Activated CD4-positive, alpha-beta T cell treated with anti-CD3 and anti-CD28 coated beads for 1 hour (primary cell): ENCODE results near the gene TAS1R3.

ENCODE experiments used
- DNase-seq: peaks from one replicate; pipeline ENCODE4 v3.0.0-alpha.2; 2020

The TAS1R3 gene

DNA sequence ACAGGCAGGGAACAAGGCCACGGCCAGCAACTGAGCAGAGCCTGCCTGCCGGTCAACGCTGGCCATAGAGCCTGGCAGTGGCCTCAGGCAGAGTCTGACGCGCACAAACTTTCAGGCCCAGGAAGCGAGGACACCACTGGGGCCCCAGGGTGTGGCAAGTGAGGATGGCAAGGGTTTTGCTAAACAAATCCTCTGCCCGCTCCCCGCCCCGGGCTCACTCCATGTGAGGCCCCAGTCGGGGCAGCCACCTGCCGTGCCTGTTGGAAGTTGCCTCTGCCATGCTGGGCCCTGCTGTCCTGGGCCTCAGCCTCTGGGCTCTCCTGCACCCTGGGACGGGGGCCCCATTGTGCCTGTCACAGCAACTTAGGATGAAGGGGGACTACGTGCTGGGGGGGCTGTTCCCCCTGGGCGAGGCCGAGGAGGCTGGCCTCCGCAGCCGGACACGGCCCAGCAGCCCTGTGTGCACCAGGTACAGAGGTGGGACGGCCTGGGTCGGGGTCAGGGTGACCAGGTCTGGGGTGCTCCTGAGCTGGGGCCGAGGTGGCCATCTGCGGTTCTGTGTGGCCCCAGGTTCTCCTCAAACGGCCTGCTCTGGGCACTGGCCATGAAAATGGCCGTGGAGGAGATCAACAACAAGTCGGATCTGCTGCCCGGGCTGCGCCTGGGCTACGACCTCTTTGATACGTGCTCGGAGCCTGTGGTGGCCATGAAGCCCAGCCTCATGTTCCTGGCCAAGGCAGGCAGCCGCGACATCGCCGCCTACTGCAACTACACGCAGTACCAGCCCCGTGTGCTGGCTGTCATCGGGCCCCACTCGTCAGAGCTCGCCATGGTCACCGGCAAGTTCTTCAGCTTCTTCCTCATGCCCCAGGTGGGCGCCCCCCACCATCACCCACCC lies at the start of gene TAS1R3:
TAS1R3 (plus strand) TSS at position 213 of the 898 bp plus-strand sequence; CDS start at position 279, 66 bp downstream.
- DNase-seq: no peak

DNA sequence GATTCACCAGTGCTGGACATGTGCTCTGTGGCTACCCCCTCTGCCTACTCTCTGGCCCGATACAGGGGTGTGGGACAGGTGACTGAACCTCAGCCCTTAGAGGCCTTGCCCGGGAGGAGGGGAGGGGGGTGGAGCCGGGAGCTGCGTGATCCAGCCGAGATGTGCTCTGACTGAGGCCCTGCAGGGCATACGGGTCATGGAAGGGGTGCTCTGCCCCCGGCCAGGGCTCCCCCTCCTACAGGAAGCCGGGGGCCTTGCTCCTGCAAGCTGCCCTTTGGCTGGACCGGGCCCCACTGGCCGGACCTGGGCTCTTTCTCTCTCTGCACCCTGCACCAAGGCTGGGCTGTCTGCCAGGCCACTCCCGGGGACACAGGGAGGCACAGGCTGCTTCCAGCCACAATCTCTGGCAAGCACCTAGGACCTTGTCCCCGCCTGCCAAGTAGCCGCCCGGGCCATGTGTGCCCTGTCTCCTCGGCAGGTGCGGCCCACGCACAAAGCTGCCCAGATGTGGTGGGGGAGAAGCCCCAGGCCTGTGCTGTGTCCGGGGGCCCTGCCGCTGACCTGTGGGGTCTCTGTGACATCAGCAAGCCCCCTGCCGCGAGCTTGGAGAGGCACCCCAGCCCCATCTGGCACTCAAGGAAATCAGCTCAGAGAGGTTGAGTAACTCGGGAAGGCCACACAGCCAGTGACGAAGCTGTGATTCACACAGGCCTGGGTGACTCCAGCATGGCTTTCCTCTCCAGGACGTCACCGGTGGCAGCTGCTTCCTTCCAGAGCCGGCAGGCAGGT lies 49.4 kb upstream of the TAS1R3 start:
- no peak for DNase-seq

DNA sequence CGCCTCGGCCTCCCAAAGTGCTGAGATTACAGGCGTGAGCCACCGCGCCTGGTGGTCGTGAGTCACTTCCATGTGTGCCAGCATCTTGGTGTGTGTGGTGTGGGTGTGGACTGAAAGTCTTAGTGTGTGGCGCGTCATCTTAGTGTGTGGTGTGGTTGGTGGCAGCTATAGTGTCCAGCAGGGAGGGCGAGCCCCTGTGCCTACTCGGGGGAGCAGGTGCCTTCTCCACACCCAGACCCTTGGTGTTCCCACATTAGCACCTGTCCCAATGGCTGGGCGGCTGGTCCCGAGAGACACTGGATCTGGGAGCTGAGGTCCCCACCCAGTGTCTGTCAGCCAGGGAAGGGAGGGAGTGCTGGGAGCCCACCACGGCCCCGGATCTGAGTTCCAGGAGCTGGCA lies 48.1 kb upstream of the TAS1R3 start:
- DNase-seq: no peak

DNA sequence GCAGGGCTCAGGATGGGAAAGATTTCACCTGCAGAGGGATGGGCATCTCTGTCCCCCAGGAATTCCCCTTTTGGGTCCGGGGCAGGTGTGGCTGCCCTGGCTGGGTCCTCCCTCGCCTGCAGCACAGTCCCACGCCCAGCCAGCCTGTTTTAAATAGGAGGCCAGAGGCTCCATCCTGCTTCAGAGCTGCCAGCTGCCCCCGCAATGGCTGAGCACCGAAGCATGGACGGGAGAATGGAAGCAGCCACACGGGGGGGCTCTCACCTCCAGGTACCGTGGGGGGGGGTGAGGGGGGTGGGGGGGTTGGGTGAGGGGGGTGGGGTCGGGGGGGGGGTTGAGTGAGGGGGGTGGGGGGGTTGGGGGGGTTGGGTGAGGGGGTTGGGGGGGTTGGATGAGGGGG lies 47.3 kb upstream of the TAS1R3 start:
- no peak for DNase-seq

DNA sequence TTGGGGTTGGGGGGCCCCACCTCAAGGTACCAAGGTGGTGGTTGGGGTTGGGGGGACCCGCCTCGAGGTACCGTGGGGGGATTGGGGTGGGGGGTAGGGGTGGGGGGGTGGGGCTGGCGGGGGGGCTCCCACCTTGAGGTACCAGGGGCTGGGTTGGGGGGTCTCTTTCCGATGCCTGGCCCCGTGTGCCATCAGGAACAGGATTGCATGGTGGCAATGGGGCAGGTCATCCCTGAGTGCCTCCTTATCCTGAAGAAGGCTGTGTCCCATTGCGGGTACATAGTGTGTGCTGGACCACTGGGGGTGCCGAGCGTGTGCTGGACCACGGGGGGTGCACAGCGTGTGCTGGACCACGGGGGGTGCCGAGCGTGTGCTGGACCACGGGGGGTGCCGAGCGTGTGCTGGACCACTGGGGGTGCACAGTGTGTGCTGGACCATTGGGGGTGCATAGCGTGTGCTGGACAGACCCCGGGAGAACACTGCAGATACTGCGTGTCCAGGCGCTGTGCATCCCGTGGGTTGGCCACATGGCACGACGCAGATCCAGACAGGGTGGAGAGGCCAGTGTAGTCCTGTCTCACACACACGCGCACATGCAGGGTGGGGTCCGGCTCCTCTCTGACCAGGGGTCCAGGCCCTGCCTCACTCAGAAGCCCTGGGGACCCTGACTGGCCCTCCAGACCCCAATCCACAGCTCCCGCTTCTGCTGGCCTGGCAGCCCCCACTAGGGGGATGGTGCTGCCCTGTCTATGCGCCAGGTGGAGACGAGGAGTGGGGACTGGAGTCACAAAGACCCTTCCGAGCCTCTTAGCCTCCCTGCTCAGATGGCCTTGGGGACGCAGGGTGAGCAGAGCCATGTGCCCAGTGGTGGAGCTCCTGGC lies 46.6 kb upstream of the TAS1R3 start:
- no peak for DNase-seq

DNA sequence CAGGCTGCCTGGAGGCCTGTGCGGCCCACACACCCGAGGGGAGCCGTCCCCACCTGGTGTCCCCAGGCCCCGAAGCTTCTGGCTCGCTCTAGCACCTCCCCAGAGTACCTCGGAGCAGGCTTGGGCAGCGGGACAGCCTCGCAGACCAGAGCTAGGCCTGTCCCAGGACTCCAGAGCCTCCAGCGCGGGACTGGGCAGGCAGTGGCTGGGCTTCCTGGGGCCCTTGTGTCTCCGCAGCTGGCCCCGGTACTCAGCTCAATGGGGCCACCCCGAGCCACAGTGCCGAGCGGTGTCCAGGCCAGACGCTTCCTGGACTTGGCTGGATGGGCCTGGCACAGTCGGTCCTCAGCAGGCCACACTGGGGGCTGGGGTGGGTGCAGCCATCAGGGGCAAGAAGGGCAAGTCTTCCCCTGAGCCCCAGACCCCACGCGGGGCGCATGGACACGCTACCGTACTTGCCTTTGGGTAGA lies 45.9 kb upstream of the TAS1R3 start:
- DNase-seq: no peak

DNA sequence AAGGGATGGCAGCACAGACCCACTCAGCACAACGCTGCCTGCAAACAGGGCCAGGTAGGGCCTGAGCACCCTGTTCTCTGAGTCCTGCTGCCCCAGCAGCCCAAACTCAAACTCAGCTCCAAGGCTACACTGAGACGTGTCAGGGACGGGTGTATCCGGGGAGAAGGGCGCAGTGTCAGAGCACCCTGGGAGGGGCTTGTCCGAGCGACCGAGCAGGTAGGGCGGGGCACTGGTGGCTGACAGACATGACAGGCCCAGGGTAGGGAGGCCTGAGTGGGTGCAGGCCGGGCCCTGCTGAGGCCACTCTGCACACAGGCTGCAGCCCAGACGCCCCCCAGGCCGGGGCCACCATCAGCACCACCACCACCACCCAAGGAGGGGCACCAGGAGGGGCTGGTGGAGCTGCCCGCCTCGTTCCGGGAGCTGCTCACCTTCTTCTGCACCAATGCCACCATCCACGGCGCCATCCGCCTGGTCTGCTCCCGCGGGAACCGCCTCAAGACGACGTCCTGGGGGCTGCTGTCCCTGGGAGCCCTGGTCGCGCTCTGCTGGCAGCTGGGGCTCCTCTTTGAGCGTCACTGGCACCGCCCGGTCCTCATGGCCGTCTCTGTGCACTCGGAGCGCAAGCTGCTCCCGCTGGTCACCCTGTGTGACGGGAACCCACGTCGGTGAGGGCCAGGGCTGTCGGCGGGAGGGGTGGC lies 45.3 kb upstream of the TAS1R3 start:
- no peak for DNase-seq

DNA sequence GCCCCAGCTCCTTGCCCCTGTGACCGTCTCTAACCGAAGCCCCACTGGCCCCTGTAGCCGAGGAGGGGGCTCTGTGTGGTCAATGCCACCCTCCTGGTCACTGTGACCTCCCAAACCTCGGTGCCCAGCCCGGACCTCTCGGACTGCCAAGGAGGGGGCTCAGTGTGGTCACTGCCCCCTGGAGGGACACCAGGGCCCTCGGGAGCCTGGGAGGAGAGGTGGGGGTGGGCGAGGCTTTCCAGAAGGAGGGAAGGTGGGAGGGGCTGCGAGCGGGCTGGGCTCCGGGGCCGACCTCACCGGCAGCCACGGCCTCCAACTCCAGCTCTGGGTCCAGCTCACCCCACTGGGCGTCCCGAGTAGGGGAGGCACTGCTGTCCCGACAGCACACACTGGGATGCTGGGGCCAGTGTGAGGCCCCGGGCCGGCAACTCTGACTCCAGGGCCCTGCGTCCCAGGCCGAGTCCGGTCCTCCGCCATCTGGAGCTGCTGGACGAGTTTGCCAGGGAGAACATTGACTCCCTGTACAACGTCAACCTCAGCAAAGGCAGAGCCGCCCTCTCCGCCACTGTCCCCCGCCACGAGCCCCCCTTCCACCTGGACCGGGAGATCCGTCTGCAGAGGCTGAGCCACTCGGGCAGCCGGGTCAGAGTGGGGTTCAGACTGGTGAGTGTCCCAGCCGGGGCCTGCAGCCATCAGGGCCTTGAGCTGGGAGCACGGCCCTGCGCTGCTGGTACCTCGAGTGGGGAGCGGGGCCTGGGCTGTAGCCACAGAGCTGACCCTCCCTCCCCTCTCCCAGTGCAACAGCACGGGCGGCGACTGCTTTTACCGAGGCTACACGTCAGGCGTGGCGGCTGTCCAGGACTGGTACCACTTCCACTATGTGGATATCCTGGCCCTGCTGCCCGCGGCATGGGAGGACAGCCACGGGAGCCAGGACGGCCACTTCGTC lies 44.5 kb upstream of the TAS1R3 start:
- no peak for DNase-seq

DNA sequence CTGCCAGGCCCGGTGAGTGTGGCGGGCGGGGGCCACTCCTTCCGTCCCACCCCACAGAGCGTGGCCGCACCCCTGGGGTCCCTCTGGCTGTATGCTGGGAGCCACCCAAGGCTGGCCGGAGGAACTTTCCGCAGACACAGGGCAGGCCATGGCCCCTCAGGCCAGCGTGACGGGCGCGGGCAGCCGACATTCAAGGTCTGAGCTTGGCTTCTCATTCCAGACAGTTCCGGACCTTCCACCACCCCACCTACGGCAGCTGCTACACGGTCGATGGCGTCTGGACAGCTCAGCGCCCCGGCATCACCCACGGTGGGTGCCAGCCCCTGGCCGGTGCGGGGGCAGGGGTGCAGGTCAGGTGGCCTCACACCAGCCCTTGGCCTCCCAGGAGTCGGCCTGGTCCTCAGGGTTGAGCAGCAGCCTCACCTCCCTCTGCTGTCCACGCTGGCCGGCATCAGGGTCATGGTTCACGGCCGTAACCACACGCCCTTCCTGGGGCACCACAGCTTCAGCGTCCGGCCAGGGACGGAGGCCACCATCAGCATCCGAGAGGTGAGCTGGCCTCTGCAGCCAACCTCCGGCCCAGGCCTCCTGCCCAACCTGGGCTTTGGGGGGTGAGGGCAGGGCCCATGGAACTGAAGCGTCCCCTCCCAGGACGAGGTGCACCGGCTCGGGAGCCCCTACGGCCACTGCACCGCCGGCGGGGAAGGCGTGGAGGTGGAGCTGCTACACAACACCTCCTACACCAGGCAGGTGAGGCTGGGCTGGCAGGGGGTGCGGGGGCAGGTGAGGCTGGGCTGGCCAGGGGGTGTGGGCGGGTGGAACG lies 43.6 kb upstream of the TAS1R3 start:
- DNase-seq: no peak

DNA sequence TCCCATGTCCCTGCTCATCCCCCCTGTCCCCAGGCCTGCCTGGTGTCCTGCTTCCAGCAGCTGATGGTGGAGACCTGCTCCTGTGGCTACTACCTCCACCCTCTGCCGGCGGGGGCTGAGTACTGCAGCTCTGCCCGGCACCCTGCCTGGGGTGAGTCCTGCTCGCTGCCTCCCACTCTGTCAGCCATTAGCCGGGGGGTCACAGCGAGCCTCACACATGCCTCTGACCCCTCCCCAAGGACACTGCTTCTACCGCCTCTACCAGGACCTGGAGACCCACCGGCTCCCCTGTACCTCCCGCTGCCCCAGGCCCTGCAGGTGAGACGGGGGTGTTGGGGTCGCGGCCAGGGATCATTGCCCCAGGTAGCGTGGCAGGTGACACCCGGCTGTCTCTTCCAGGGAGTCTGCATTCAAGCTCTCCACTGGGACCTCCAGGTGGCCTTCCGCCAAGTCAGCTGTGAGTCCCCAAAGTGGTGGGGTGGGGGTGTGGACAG lies 40.8 kb upstream of the TAS1R3 start:
- peak; percentile 45 for DNase-seq

DNA sequence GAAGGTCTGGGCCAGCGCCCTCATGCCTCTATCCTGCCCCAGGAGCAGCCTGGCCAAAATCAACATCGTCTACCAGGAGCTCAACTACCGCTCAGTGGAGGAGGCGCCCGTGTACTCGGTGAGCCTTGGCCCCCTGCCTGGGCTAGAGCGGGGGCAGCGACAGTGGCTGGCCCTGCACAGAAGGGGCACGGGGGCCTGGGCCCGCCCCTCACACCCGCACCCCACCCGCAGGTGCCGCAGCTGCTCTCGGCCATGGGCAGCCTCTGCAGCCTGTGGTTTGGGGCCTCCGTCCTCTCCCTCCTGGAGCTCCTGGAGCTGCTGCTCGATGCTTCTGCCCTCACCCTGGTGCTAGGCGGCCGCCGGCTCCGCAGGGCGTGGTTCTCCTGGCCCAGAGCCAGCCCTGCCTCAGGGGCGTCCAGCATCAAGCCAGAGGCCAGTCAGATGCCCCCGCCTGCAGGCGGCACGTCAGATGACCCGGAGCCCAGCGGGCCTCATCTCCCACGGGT lies 40.0 kb upstream of the TAS1R3 start:
- DNase-seq: no peak

DNA sequence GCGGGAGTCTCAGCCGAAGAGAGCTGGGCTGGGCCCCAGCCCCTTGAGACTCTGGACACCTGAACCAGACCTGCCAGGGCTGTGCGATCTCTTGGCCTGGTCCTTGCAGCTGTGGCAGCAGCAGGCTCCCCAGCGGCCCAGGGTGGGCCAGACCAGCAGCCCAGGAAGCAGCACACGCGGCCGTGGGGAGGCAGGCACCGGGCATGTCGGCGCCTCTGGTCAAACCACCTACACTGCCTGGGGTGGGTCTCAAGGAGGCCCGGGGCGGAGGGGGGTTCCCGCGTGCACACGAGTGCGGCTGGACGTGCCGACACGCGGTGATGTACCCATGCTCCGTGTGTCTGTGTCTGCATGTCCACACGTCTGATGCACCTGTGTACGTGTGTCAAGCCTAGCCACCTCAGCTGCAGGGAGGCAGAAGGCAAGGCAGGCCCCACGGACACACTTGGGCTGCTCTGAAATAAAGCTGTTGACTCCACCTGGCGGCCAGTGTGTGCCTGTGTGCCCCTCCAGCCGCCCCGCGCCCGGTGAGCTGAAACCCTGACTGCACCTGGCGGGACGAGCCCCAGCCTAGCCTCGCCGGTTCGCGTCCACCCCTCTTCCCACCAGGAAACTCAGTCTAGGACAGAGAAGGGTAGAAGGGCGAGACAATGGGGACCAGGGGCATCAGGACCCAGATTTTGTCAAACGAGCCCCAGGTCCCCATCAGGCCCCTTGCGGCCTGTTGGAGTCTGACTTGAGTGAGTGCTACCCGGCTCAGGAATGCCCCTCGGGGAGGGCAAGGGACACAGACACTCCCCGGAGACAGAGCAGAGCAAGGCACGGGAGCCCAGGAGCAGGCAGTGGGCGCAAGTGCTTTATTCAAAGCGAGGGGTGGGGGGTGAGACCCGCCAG lies 39.3 kb upstream of the TAS1R3 start:
- DNase-seq: peak; percentile 55

DNA sequence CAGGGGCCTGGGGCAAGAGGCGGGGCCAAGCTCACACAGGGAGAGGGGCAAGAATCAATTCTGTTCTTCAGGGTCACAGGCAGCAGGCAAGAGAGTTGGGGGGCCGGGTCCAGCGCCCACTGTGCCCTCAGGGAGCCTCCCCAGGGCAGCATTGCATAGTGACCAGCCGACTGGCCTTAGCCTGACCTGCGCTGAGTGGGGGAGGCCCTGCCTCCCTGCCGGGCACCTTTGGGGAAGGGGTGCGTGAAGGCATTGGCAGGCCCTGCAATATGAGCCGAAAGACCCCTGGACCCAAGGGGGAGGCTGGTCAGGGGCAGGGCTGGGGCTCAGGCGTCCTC lies 38.7 kb upstream of the TAS1R3 start:
- DNase-seq: no peak

DNA sequence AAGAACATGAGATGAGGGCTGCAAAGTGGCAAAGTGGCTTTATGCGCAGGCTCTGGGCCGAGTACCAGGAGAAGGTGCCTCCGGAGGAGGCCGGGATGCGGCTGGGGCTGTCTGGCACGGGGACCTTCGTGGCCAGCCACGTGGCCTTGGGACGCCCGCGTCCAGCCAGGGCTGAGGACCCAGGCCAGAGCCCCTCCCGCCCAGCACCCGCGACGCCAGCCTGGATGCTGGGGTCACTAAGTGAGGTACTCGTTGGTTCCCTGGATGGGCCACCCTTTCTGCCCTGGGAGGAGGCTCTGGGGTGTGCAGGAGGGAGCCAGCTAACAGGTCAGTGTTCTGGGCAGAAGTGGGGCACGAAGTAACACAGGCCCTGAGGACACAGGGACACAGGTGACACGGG lies 38.2 kb upstream of the TAS1R3 start:
- DNase-seq: no peak

DNA sequence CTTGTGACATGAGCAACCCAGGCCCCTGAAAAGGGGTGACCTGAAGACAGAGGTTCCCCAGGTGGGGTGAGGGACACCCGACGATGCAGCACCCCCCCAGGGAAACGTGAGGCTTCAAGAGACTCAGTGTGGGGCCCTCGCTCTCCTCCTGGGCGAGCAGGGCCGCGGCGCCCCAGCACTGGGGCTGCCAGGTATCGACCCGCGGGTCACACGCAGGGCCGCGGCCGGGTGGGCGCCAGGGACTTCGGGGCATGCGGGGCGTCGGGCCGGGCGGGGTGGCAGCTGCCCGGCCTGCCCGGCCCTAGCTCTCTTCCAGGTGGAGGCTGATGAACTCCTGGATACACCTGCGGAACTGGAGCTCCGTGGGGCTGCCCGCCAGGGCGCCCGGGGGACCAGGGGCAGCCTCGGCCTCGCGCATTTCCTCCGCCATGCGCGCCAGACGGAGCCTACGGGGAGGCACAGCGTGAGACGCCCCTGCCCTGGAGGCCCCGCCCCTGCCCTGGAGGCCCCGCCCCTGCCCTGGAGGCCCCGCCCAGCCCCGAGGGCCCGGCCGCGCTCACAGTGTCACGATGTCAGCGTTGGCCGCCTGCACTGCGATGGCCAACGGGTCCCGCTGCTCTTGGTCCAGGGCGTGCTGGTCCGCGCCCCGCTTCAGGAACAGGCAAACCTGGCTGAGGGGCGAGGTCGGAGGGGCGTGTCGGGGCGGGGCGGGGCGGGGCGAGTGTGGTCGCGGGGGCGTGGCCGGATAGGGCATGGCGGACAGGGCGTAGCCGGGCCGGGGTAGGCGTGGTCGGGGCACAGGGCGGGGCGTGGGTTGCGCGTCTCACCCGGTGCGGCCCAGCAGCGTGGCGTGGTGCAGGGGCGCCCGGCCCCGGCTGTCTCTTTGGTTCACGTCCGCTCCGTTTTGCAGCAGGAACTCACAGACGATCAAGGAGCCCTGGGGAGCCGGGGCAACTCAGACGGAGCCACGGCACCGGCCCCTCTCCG lies 37.5 kb upstream of the TAS1R3 start:
- DNase-seq: no peak

DNA sequence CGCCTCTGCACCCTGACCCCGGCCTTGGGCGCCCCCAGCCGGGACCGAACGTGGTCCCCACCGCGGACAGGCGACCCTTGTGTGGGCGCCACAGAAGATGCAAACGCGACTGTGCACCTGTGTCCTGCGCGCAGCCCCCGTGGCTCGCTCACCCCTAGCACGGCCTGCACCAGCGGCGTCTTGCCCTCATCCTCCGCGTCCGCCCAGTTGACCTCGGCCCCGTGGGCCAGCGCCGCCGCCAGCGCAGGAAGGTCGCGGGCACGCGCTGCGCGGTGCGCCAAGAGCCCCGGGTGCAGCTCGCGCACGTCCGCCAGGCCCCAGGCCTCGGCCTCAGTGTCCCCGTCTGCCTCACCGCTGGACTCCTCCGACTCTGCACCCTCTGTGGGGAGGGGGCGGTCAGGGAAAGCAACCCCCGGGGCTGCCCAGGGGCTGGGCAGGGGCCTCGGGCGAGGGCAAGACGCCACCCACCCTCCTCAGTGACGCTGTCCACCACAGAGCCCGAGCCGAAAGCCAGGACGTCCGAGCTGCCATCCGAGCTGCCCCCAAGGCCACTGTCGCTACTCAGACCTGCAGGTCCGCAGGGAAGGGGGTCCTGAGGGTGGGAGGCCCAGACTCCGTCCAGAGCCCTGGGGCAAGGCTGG lies 36.7 kb upstream of the TAS1R3 start:
- DNase-seq: no peak
